ENCODE results near the gene PAN2.
"Not testable (repeated sequence)": the region's sequence is repeated elsewhere in the genome, so short reads cannot be mapped to it uniquely, and the experiment has no call there.

Gene PAN2

DNA sequence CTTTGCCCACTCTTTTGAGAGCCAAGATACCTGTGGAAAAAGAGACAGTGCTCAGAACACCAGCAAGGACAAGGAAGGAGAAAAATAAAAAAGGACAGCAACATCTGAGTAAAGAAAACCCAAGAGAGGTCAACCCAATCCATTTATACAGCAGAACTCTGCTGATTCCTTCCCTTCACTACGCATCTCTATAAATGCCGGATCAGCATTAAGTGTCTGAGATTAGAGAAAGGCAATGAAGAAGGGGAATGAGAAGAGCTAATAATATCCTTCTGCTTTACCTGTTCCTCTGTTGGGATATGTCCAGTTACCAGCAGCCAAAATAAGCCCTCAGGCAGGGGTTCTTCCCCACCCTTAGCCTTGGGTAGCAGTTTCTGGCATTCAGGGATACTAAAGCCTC lies 51.2 kb downstream of the PAN2 start:
- Histone ChIP-seq H3K27me3 (ENCODE audit: control insufficient read depth, insufficient read depth, low read length) (no peaks in the 10 kb centered on the region), H3K4me1 (ENCODE audit: control insufficient read depth, low read depth, low read length) (no peaks in the 10 kb centered on the region), H3K9ac (ENCODE audit: low read length) (no peak overlapping the region), H3K9me3 (ENCODE audit: control insufficient read depth, low read depth, low read length) (no peaks in the 10 kb centered on the region), H3K4me3 (ENCODE audit: low read length) (no peak overlapping the region), H3K27ac (ENCODE audit: low read length) (no peak overlapping the region), H3K36me3 (ENCODE audit: control insufficient read depth, low read depth, low read length) (peaks cover 66% of the 10 kb centered on the region)

DNA sequence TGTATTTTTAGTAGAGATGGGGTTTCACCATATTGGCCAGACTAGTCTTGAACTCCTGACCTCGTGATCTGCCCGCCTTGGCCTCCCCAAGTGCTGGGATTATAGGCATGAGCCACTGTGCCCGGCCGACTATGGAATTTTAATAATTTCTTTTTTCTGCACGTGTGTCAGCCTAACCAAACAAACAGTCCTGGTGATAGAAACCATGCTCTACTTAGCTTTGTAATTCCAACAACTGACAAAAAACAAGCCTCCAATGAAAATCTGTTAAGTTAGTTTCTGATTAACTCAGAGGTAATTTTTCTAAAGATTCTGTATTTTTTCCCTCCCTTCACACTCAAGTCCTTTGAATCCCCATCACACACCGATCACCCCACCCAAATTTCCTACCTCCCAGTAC lies 51.8 kb downstream of the PAN2 start:
- no peak overlapping the region for H3K9ac ChIP-seq (ENCODE audit: low read length)
- peaks cover 67% of the 10 kb centered on the region for H3K36me3 ChIP-seq (ENCODE audit: control insufficient read depth, low read depth, low read length)
- no peaks in the 10 kb centered on the region for H3K27me3 ChIP-seq (ENCODE audit: control insufficient read depth, insufficient read depth, low read length)
- H3K9me3 ChIP-seq (ENCODE audit: control insufficient read depth, low read depth, low read length): no peaks in the 10 kb centered on the region
- H3K27ac ChIP-seq (ENCODE audit: low read length): no peak overlapping the region
- no peaks in the 10 kb centered on the region for H3K4me1 ChIP-seq (ENCODE audit: control insufficient read depth, low read depth, low read length)
- H3K4me3 ChIP-seq (ENCODE audit: low read length): no peak overlapping the region

DNA sequence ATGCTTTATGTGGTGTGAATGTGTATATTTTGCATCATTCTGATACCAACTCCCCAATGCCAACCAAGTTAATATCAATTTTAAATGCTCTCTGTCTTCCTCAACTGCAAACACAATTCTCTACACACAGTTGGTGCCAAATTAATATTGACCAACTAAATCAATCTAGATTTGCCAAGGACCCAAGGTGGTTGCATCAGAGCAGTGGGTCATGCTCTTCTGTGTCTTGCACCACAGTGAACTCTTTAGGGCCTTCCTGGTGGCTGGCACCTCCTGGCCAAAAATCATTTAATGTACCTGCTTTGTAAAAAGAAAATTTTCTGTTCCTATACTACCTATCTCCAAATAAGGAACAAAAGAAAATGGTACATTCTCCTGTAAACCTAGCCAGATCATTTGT lies 53.0 kb downstream of the PAN2 start:
- H3K9me3 ChIP-seq (ENCODE audit: control insufficient read depth, low read depth, low read length): no peaks in the 10 kb centered on the region
- no peak overlapping the region for H3K9ac ChIP-seq (ENCODE audit: low read length)
- H3K4me3 ChIP-seq (ENCODE audit: low read length): no peak overlapping the region
- H3K27ac ChIP-seq (ENCODE audit: low read length): no peak overlapping the region
- H3K36me3 ChIP-seq (ENCODE audit: control insufficient read depth, low read depth, low read length): peaks cover 67% of the 10 kb centered on the region
- H3K4me1 ChIP-seq (ENCODE audit: control insufficient read depth, low read depth, low read length): no peaks in the 10 kb centered on the region
- no peaks in the 10 kb centered on the region for H3K27me3 ChIP-seq (ENCODE audit: control insufficient read depth, insufficient read depth, low read length)

DNA sequence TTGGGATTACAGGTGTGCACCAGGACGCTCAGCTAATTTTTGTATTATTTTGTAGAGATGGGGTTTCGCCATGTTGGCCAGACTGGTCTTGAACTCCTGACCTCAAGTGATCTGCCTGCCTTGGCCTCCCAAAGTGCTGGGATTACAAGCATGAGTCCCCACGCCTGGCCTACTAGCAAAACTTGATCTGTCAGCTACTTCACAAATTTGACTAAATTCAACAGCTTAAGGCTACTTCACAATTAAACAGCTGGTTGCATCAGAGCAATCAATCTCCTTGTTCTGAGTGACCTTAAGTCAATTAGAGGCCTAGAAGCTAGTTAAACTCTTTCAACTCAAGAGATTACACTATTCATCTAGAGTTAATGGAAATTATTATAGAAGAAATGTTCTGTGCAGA lies 54.9 kb downstream of the PAN2 start:
- H3K27me3 ChIP-seq (ENCODE audit: control insufficient read depth, insufficient read depth, low read length): no peaks in the 10 kb centered on the region
- H3K36me3 ChIP-seq (ENCODE audit: control insufficient read depth, low read depth, low read length): peaks cover 77% of the 10 kb centered on the region
- no peak overlapping the region for H3K9ac ChIP-seq (ENCODE audit: low read length)

DNA sequence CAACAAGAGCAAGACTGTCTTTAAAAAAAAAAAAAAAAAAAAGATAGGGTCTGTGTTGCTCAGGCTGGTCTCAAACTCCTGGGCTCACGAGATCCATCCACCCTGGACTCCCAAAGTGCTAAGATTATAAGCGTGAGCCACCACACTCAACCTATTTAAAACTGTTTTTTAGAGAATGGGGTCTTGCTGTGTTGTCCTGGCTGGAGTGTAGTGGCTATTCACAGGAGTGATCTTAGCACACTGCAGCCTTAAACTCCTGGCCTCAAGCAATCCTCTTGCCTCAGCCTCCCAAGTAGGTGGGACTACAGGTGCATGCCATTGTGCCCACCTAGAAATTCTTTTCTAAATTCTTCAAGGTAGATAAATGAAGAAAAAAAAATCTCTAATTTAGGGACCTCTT lies 59.5 kb downstream of the PAN2 start:
- H3K36me3 ChIP-seq (ENCODE audit: control insufficient read depth, low read depth, low read length): peaks cover 77% of the 10 kb centered on the region

More for the DNA sequence above, 54.9 kb downstream of the PAN2 start:
- Histone ChIP-seq H3K4me3 (ENCODE audit: low read length) (no peak overlapping the region), H3K27ac (ENCODE audit: low read length) (no peak overlapping the region), H3K9me3 (ENCODE audit: control insufficient read depth, low read depth, low read length) (no peaks in the 10 kb centered on the region), H3K4me1 (ENCODE audit: control insufficient read depth, low read depth, low read length) (no peaks in the 10 kb centered on the region)

DNA sequence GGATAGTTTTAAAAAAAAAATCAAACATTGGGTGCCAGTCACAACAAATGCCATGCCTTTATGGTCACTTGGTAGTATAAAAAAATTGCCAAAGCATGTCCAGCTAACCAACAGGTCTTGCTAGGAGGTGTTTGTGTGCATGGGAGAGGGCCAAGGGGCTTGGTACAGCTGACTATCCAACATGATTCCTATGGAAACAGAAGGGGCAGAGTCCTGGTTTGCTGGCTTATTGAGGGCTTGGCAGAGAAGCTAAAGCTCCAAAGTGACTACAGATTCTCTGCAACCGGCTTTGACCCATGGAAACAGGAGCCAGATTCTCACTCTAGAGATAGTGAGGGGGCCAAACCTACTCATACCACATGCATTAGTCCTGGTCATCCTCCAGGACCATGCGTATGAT lies 61.3 kb downstream of the PAN2 start:
- not testable (repeated sequence) for H3K27ac ChIP-seq (ENCODE audit: low read length); H3K27me3 ChIP-seq (ENCODE audit: control insufficient read depth, insufficient read depth, low read length); H3K9ac ChIP-seq (ENCODE audit: low read length); H3K9me3 ChIP-seq (ENCODE audit: control insufficient read depth, low read depth, low read length); H3K4me1 ChIP-seq (ENCODE audit: control insufficient read depth, low read depth, low read length); H3K4me3 ChIP-seq (ENCODE audit: low read length)
- H3K36me3 ChIP-seq (ENCODE audit: control insufficient read depth, low read depth, low read length): peaks cover 61% of the 10 kb centered on the region

More for the DNA sequence above, 59.5 kb downstream of the PAN2 start:
- no peaks in the 10 kb centered on the region for H3K4me1 ChIP-seq (ENCODE audit: control insufficient read depth, low read depth, low read length)
- H3K27ac ChIP-seq (ENCODE audit: low read length): no peak overlapping the region
- no peak overlapping the region for H3K4me3 ChIP-seq (ENCODE audit: low read length)
- H3K9ac ChIP-seq (ENCODE audit: low read length): no peak overlapping the region
- no peaks in the 10 kb centered on the region for H3K9me3 ChIP-seq (ENCODE audit: control insufficient read depth, low read depth, low read length)
- H3K27me3 ChIP-seq (ENCODE audit: control insufficient read depth, insufficient read depth, low read length): no peaks in the 10 kb centered on the region

DNA sequence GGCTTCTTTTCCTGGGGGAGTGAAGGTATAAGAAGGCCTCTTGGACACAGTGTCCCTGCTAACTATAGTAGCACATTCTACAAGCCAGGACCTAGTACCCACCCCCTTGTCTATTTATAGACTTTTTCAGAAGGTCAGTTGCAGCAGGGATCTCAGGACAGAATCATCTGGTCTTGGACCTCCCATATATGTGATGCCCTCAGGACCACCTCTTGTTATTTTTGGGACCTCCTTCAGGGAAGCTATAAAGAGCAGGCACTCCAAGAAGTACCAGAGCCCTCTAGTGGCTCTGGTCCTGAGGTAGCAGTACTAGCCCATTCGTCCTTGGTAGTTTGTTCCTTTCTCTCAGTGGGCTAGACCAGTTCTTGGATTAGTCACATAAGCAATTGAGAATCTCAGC lies 62.8 kb downstream of the PAN2 start:
- Histone ChIP-seq H3K9ac (ENCODE audit: low read length) (no peak overlapping the region), H3K4me1 (ENCODE audit: control insufficient read depth, low read depth, low read length) (peaks cover 3% of the 10 kb centered on the region), H3K4me3 (ENCODE audit: low read length) (no peak overlapping the region), H3K27me3 (ENCODE audit: control insufficient read depth, insufficient read depth, low read length) (no peaks in the 10 kb centered on the region), H3K9me3 (ENCODE audit: control insufficient read depth, low read depth, low read length) (no peaks in the 10 kb centered on the region), H3K36me3 (ENCODE audit: control insufficient read depth, low read depth, low read length) (peaks cover 55% of the 10 kb centered on the region), H3K27ac (ENCODE audit: low read length) (no peak overlapping the region)

DNA sequence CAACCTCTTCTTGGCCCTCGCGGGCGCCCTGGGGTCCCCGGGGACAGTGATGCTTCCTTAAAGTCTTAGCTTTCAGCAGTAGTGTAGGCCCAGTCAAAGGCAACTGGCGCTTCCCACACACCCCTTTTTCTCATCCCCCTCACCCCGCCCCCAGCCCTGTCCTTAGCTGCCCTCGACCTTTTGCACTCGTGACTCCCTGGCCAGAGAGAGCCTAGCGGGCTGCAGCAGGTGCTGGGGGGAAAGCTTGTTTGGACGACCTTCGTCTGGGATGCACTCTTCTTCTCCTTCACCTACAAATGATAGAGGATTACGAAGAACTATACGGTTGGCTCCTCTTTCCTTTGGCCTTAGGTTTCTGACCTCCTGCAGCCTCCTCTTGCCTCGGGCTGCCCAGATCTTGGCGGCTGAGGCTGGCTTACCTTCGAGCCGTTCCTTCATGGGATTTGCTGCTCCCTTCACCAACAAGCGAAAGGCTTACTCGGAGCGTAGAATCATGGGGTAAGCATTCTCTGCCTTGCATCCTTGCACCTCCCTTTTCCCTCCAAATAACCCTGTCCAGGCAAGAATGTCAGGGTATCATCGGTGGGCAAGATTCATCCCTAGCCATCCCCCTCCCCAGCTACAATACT lies 66.2 kb downstream of the PAN2 start:
- Histone ChIP-seq H3K9me3 (ENCODE audit: control insufficient read depth, low read depth, low read length) (no peaks in the 10 kb centered on the region), H3K4me1 (ENCODE audit: control insufficient read depth, low read depth, low read length) (peaks cover 3% of the 10 kb centered on the region), H3K9ac (ENCODE audit: low read length) (peak overlapping the region; percentile 71), H3K4me3 (ENCODE audit: low read length) (peak overlapping the region; percentile 83), H3K36me3 (ENCODE audit: control insufficient read depth, low read depth, low read length) (peaks cover 23% of the 10 kb centered on the region), H3K27me3 (ENCODE audit: control insufficient read depth, insufficient read depth, low read length) (no peaks in the 10 kb centered on the region), H3K27ac (ENCODE audit: low read length) (no peak overlapping the region)

DNA sequence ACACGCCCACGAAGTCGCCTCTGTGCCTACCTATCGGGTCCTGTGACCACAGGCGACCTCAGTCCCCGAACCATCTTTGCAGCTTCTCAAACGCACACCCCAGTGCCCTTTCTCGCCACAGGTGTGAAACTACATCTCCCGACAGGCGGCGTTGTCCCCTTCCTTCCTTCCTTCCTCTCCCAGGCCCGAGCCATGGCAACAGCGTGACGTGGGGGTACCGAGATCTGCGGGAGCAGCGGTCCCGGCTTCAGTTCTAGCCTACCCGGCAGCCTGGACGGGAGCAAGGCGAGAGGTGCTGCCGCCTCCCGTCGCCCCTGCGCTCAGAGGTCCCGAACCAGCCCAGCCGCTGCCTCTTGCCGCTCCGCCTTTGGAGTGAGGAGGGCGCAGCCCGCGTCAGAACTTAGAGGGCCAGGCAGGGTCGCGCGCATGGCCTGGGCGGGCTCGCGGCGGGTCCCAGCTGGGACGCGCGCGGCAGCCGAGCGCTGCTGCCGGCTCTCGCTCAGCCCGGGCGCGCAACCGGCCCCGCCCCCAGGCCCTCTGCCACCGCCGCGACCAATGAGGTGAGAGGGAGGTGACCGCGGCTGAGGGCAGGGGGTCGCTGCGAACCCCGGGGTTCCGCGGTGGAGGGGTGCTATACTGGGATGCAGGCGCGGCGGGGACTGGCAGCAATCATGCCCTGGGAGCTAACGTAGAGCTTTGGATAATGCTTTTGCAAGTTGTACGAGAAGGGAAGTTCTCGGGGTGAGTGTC lies 66.9 kb downstream of the PAN2 start, which contains the start of gene COQ10A:
TSS of gene COQ10A (plus strand) at position 250 of the 750 bp plus-strand sequence. CDS start at position 427, 177 bp downstream.
- Histone ChIP-seq H3K9me3 (ENCODE audit: control insufficient read depth, low read depth, low read length) (no peaks in the 10 kb centered on the region), H3K4me1 (ENCODE audit: control insufficient read depth, low read depth, low read length) (peaks cover 3% of the 10 kb centered on the region), H3K9ac (ENCODE audit: low read length) (peak within 1 kb of the TSS; percentile 71), H3K27ac (ENCODE audit: low read length) (peak within 1 kb of the TSS; percentile 51), H3K36me3 (ENCODE audit: control insufficient read depth, low read depth, low read length) (peaks cover 17% of the 10 kb centered on the region), H3K4me3 (ENCODE audit: low read length) (peak within 1 kb of the TSS; percentile 83), H3K27me3 (ENCODE audit: control insufficient read depth, insufficient read depth, low read length) (no peaks in the 10 kb centered on the region)

Data from iPS-18a (cell line).